ENCODE measurements around the gene RND2.
"Not testable (repeated sequence)": the region's sequence is repeated elsewhere in the genome, so short reads cannot be mapped to it uniquely, and the experiment has no call there.

Gene RND2, protein sequence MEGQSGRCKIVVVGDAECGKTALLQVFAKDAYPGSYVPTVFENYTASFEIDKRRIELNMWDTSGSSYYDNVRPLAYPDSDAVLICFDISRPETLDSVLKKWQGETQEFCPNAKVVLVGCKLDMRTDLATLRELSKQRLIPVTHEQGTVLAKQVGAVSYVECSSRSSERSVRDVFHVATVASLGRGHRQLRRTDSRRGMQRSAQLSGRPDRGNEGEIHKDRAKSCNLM

DNA sequence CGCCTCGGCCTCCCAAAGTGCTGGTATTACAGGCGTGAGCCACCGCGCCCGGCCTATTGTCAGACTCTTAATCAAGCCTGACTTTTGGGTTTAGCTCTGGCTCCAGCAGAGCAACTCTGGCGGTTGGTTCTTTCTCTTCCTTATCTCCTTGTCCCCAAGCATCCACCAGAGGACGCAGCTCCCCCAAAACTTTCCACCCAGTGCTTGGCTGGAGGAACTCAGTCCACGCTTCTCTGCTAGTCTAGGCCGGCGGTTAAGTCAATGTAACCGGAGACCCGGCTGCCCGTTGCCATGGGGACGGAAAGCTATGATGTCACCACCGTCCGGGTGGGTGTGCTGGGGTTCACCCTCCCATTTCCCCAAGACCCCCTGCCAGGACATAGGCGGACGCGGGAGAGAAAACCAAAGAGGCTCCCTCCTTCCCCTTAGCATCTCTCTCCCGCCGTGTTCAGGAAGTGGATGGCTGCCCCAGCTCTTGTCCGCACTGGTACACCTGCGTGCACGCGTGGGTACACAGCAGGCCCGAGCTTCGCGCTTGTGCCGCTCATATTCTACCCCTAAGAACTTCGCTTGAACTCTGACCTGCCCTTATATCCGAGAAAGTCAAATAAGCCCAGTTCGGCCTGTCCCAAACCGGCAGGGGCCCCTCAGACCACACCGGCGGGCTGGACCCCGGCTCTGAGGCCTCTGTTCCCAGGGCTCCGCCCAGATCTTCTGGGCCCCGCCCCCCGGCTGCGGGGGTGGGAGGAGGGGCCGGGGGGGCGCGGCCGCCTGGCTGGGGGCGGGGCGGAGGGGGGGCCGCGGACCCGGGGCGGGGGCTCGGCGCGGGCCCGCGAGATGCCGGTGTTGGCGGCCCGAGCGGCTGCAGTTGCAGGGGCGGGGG, at the start of gene RND2:
Gene RND2 (plus strand): TSS at position 825 of the 883 bp plus-strand sequence. CDS start 117 bp downstream, outside the sequence.
- H3K4me3 ChIP-seq (ENCODE audit: low read length): peak within 1 kb of the TSS; percentile 58
- no peak for TF ChIP-seq ZNF274 (IDR thresholded peaks at IDR 0.05; ENCODE audit: low read depth, low read length)

DNA sequence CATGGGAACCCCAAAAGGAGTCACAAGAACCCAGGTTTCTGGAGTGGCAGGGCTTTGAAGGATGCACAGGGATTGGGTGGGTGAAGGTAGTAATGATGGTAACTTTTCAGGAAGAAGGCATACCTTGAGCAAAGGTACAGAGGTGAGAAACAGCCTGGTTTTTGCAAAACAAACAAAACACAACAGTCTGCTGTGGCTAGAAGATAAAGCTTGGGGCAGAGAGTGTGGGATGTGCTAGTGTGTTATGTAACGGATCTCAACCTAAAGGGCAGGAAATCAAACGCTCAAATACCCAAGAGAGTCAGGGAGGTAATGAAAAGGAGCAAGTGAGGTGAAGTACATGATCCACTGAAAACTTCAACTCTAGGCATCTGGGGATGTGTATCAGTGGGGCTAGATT, 49.8 kb upstream of the RND2 start:
- no peak for TF ChIP-seq ZNF274 (IDR thresholded peaks at IDR 0.05; ENCODE audit: low read depth, low read length)
- no peak overlapping the region for H3K4me3 ChIP-seq (ENCODE audit: low read length)

DNA sequence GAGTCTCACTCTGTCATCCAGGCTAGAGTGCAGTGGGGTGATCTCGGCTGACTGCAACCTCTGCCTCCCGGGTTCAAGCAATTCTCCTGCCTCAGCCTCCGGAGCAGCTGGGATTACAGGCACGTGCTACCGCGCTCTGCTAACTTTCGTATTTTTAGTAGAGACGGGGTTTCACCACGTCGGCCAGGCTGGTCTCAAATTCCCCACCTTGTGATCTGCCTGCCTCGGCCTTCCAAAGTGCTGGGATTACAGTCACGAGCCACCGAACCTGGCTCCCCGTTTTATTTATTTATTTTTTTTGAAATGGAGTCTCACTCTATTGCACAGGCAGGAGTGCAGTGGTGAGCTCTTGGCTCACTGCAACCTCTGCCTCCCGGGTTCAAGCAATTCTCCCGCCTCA, 49.3 kb upstream of the RND2 start:
- H3K4me3 ChIP-seq (ENCODE audit: low read length): not testable (repeated sequence)

DNA sequence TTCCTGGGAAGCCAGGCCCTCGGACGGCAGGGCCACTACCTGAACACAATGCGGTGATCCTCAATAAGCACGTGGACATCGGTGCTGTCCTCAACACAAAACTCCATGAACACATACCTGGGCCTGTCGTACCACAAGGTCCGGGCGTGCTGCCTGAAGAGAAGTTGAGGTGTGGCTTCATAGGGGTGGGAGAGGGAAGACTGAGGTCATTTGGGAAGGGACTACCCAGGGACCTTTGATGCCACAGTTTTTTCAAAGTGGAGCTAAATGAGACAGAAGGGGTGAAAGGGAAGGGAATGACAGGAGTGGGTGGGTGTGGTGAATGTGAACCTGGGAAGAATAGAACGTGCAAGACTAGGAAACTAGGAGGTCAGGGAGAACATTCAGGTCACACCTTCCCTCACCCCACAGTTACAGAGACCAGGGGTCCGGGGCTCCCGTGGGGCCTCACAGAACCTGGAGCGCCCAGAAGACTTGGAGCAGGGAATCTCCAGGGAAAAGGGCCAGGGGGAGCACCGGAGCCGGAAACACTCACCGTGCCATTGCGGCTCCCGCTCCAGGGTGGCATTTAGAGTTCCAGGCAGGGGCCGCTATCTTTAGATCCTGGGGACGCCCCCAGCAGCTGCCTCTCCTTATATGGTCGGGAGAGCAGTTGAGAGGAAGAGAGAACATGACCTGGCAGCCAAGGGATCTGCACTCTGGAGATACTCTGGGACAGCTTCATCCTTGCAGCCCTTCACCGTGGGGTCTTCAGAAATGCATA, 45.3 kb upstream of the RND2 start, which contains the start of gene PTGES3L:
Gene PTGES3L (minus strand): TSS at position 570 of the 763 bp plus-strand sequence. CDS start 27 bp downstream, at position 543.
- H3K4me3 ChIP-seq (ENCODE audit: low read length): peak within 1 kb of the TSS; percentile 85
- no peak for TF ChIP-seq ZNF274 (IDR thresholded peaks at IDR 0.05; ENCODE audit: low read depth, low read length)

DNA sequence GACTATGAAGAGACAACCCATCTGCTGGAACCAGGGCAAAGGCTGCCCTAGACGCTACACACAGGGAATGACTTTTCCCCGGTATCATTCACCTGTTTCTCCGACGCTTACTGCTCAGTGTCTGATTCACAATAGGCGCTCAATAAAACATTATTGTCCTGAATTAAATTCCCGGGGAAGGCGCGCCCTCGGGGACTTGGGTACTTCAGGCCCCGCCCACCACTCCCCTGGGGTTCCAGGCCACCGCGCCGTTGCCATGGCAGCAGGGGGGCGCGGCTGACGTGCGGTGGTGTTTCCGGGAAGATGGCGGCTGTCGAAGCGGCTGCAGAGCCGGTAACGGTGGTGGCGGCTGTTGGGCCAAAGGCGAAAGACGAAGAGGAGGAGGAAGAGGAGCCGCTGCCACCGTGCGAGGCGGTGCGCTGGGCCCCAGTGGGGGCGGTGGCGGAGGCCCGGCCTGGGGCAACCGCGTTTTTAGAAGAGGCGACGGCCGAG, 44.7 kb upstream of the RND2 start, which contains the start of gene RUNDC1:
Gene RUNDC1 (plus strand): TSS at position 292 of the 492 bp plus-strand sequence. CDS start 12 bp downstream, at position 304.
- TF ChIP-seq ZNF274 (IDR thresholded peaks at IDR 0.05; ENCODE audit: low read depth, low read length): no peak
- H3K4me3 ChIP-seq (ENCODE audit: low read length): peak within 1 kb of the TSS; percentile 85

DNA sequence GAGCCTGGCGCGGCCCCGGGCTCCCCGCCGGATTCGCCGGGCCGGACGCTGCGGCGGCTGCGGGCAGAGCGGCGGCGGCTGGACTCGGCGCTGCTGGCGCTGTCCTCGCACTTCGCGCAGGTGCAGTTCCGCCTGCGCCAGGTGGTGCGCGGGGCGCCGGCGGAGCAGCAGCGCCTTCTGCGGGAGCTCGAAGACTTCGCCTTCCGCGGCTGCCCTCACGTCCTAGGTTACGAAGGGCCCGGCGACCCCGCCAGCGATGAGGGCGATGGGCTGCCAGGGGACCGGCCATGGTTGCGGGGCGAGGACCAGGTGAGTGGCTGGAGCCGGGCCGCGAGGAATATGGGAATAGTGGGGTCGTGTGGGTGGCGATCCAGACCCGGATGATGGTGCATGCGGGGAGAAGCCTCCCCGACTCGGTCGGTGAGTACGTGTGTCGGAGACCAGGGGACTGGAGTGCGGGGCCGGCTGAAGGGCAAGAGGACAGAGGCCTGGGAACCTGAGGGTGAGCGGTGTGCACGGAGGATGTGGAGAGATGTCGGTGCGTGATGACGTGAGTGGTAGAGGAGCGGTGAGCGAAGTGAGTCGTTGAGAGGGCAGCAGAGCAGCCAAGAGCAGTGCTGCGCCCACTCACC, 44.1 kb upstream of the RND2 start:
- peak overlapping the region; percentile 85 for H3K4me3 ChIP-seq (ENCODE audit: low read length)
- no peak for TF ChIP-seq ZNF274 (IDR thresholded peaks at IDR 0.05; ENCODE audit: low read depth, low read length)

DNA sequence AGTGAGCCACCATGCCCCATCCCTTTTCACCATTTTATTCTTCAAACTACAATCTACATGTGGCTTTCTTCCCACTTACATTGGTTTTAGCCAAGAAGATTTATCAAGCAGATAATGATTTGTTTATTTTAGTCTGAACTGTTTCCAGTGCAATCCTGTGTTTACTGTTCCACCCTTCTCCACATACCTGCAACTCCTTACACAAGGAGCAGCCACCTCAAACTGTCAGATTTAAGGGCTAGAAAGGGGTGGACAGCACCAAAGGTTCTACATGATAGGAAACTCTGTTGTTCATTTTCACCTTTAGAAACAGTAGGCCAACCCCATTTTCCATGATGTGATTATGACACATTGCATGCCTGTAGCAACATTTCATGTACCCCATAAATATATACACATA, 42.8 kb upstream of the RND2 start:
- no peak overlapping the region for H3K4me3 ChIP-seq (ENCODE audit: low read length)
- no peak for TF ChIP-seq ZNF274 (IDR thresholded peaks at IDR 0.05; ENCODE audit: low read depth, low read length)

DNA sequence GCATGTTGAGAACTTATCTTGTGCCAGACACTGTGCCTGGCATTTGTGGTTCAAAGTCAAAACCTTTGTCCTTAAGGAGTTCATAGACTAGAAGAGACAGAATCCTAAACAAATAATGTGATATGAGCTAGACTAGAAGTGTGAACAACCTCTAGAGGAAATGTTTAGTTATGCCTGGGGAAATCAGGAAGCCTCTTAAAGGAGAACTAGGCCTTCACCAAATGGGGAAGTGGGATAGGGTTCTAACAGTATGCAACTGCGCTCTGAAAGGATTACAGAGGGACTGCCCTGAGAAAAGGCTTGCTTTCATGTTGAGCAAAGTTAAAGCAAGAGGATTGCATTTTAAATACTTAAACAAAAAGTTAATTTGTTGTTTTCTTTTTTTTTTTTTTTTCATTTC, 39.8 kb upstream of the RND2 start:
- no peak for TF ChIP-seq ZNF274 (IDR thresholded peaks at IDR 0.05; ENCODE audit: low read depth, low read length)
- H3K4me3 ChIP-seq (ENCODE audit: low read length): no peak overlapping the region

DNA sequence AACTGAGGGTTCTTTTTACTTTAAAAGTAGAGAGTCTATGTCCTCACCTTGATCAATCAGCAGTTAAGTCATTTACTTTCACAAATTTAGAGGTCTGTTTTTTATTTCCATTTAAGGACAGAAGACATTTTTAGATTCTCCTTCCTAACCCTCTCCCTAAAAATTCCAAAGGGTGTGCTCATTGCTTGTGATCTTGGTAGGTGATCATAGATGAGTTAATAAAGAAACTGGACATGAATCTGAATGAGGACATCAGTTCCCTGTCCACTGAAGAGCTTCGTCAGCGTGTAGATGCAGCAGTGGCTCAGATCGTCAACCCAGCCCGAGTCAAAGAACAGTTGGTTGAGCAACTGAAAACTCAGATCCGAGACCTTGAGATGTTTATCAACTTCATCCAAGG, 35.9 kb upstream of the RND2 start:
- TF ChIP-seq ZNF274 (IDR thresholded peaks at IDR 0.05; ENCODE audit: low read depth, low read length): no peak
- no peak overlapping the region for H3K4me3 ChIP-seq (ENCODE audit: low read length)

DNA sequence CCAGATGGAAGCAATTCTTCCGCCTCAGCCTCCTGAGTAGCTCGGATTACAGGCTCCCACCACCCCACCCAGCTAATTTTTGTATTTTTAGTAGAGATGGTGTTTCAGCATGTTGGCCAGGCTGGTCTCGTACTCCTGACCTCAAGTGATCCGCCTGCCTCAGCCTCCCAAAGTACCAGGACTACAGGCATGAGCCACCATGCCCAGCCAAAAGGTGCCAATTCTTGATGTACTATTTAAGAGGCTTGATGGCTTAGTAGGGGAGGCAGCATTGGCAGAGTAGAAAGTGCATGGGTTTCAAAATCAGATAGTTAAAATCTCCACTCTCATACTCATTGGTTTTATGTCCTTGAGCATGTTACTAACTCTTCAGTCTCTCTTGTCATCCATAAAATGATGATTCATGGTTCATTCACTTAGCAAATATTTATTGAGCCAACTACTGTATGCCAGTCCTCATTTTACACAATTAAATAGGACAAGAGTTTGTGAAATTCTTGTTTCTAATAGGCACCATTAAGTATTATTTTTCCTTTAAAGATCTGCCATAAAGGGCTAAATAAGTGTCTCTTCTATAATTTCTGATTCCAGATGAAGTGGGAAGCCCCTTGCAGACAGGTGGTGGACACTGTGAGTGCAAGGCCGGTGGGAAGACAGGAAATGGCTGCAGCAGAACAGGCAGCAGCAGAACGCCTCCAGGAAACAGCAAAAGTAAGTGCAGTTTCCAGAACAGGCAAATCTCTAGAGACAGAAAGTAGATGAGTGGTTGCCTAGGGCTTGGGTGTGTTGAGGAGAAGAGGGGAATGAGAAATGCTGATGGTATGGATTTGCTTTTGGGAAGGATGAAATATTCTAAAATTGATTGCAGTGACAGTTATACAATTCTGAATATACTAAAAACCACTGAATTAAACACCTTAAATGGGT, 35.0 kb upstream of the RND2 start:
- H3K4me3 ChIP-seq (ENCODE audit: low read length): no peak overlapping the region
- no peak for TF ChIP-seq ZNF274 (IDR thresholded peaks at IDR 0.05; ENCODE audit: low read depth, low read length)

DNA sequence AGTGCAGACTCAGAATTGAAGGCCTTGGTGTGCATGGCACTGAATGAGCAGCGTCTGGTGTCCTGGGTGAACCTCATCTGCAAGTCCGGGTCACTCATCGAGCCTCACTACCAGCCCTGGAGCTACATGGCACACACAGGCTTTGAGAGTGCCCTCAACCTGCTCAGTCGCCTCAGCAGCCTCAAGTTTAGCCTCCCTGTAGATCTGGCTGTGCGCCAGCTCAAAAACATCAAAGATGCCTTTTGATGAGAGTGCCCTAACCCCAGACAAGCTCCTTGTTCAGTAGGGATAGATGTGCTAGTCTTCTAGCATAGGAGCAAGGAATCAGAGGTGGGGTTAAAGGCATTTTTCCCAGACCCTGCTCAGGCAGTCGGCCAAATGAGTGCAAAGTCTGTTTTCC, 33.6 kb upstream of the RND2 start:
- TF ChIP-seq ZNF274 (IDR thresholded peaks at IDR 0.05; ENCODE audit: low read depth, low read length): no peak
- H3K4me3 ChIP-seq (ENCODE audit: low read length): no peak overlapping the region

DNA sequence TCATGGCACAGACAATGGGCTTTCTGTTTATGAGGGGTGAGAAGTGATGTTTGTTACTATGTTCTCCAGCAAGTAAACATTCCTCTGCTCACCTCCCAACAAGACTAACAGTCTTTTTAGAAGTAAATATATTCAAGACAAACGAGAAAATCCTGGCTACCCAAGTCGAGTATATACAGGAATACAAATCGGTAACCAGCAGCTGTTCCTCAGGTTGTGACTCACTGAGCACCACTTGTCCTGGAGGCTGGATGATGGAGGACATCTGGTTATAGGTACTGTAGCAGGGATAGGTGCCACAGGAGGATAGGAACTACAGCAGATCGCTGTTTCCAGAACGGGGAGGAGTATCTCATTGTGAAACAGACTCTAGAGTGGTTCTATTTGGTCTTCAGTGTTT, 32.2 kb upstream of the RND2 start:
- TF ChIP-seq ZNF274 (IDR thresholded peaks at IDR 0.05; ENCODE audit: low read depth, low read length): no peak
- H3K4me3 ChIP-seq (ENCODE audit: low read length): no peak overlapping the region

DNA sequence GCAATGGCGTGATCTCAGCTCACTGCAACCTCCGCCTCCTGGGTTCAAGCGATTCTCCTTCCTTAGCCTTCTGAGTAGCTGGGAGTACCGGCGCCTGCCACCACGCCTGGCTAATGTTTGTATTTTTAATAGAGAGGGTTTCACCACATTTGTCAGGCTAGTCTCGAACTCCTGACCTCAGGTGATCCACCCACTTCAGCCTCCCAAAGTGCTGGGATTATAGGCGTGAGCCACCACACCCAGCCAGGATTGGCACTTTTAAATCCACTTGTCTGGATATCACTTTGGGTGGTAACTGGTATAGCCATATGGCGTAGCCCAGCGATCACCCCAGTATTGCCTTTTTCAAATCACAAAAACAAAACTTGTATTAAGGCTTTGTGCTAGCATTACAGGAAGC, 31.1 kb upstream of the RND2 start:
- H3K4me3 ChIP-seq (ENCODE audit: low read length): not testable (repeated sequence)

Measured in GM08714 (cell line).